Bronchial epithelial cell (primary cell): ENCODE data around the gene TDRD5. TPM values are rescaled to one million over a fixed set of nuclear protein-coding genes. Genes with fewer than 3 reads are reported as not detected.

Experiments
- DNase-seq: peaks from one replicate; pipeline ENCODE4 v3.0.0-alpha.2; 2010; ENCODE audit warnings: low read depth
- FAIRE-seq: peaks from 2 replicates; lab custom pipeline; 2011; peaks lifted over from hg19 to GRCh38; lab: Jason Lieb, UNC
- H3K27me3 ChIP-seq: 2 replicates; pipeline ENCODE4 v1.5.1; 2011; ENCODE audit warnings: low read length; ENCODE audit not compliant: control insufficient read depth, insufficient read depth
- H3K36me3 ChIP-seq: 2 replicates; pipeline ENCODE4 v1.5.1; 2011; ENCODE audit warnings: low read length; ENCODE audit not compliant: control insufficient read depth, insufficient read depth
- H3K4me3 ChIP-seq: 2 replicates; pipeline ENCODE4 v1.5.1; 2011; ENCODE audit warnings: mild to moderate bottlenecking, low read depth, low read length, control low read depth
- CTCF ChIP-seq: IDR thresholded peaks from 2 replicates; pipeline ENCODE4 v1.5.1; 2011; ENCODE audit warnings: mild to moderate bottlenecking, moderate library complexity, low read length, control low read depth, inconsistent platforms; ENCODE audit not compliant: insufficient read depth, severe bottlenecking
- total RNA-seq: library from RNA; depleted of rRNA; stranded (reverse); fragments of >200 nt; gene quantifications from 2 replicates; pipeline ENCODE4 v1.2.1, GENCODE V29; 2014

The TDRD5 gene
- total RNA-seq, 1 donor from 2014 or later: not detected

- no peak overlapping the region for H3K4me3 ChIP-seq
- no peaks in the 10 kb centered on the region for H3K36me3 ChIP-seq
- DNase-seq: no peak
- no peak for TF ChIP-seq CTCF
- H3K27me3 ChIP-seq: no peaks in the 10 kb centered on the region
- FAIRE-seq: no peak
Measured at GRCh38 chr1:179590671-179591070, 961 bp upstream of the TDRD5 start.

GRCh38 chr1:179591253-179591591, 410 bp upstream of the TDRD5 start:
- no peak overlapping the region for H3K4me3 ChIP-seq

GRCh38 chr1:179598631-179599030, 7.0 kb downstream of the TDRD5 start:
- no peak for TF ChIP-seq CTCF
- no peak for FAIRE-seq
- H3K36me3 ChIP-seq: no peaks in the 10 kb centered on the region
- no peak overlapping the region for H3K4me3 ChIP-seq
- DNase-seq: no peak
- no peaks in the 10 kb centered on the region for H3K27me3 ChIP-seq

More at GRCh38 chr1:179591253-179591591, 410 bp upstream of the TDRD5 start:
- no peaks in the 10 kb centered on the region for H3K36me3 ChIP-seq
- TF ChIP-seq CTCF: no peak
- FAIRE-seq (no peak), DNase-seq (no peak)
- no peaks in the 10 kb centered on the region for H3K27me3 ChIP-seq

- no peaks in the 10 kb centered on the region for H3K36me3 ChIP-seq
- peak; percentile 30 for TF ChIP-seq CTCF
- no peaks in the 10 kb centered on the region for H3K27me3 ChIP-seq
- DNase-seq: peak; percentile 57
- FAIRE-seq: no peak
- H3K4me3 ChIP-seq: no peak overlapping the region
Measured at GRCh38 chr1:179599623-179600249, 8.1 kb downstream of the TDRD5 start.

GRCh38 chr1:179601093-179601492, 9.5 kb downstream of the TDRD5 start:
- DNase-seq: no peak
- TF ChIP-seq CTCF: no peak

GRCh38 chr1:179612361-179612760, 20.7 kb downstream of the TDRD5 start:
- Histone ChIP-seq H3K4me3 (no peak overlapping the region), H3K27me3 (no peaks in the 10 kb centered on the region), H3K36me3 (no peaks in the 10 kb centered on the region)
- no peak for FAIRE-seq
- DNase-seq: no peak
- TF ChIP-seq CTCF: no peak

More at GRCh38 chr1:179601093-179601492, 9.5 kb downstream of the TDRD5 start:
- no peak overlapping the region for H3K4me3 ChIP-seq
- no peak for FAIRE-seq
- H3K36me3 ChIP-seq: no peaks in the 10 kb centered on the region
- no peaks in the 10 kb centered on the region for H3K27me3 ChIP-seq
